ENCODE results near the gene ZNF543.

The ZNF543 gene

DNA sequence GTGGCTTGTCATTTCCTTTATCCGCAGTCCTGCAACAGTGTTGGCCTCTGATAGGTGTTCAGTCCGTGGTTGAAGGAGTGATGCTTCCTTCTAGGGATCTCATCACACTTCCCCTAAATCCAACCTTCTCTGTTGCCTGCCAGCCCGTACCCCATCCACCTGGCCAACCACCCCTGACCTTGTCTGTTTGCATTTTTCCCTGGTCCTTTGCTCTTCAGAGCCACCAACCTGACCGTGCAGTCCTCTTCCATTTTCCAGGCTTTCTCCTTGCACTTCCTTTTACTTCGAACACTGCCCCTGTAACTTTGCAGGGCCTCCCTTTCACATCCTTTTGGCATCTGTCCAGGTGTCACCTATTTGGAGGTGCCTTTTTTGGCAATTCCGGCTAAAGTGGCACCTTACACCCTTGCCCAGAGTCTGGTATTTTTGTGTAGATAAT, 39.3 kb upstream of the ZNF543 start:
- TF ChIP-seq, protein P1, sequence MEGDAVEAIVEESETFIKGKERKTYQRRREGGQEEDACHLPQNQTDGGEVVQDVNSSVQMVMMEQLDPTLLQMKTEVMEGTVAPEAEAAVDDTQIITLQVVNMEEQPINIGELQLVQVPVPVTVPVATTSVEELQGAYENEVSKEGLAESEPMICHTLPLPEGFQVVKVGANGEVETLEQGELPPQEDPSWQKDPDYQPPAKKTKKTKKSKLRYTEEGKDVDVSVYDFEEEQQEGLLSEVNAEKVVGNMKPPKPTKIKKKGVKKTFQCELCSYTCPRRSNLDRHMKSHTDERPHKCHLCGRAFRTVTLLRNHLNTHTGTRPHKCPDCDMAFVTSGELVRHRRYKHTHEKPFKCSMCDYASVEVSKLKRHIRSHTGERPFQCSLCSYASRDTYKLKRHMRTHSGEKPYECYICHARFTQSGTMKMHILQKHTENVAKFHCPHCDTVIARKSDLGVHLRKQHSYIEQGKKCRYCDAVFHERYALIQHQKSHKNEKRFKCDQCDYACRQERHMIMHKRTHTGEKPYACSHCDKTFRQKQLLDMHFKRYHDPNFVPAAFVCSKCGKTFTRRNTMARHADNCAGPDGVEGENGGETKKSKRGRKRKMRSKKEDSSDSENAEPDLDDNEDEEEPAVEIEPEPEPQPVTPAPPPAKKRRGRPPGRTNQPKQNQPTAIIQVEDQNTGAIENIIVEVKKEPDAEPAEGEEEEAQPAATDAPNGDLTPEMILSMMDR (conservative IDR thresholded peaks at IDR 0.05; ENCODE audit: low read depth, low read length), result no peak
- peak overlapping the region; percentile 92 for H3K4me3 ChIP-seq (ENCODE audit: low read depth, low read length)
- DNase-seq (ENCODE audit: low read depth), result peak; percentile 14

DNA sequence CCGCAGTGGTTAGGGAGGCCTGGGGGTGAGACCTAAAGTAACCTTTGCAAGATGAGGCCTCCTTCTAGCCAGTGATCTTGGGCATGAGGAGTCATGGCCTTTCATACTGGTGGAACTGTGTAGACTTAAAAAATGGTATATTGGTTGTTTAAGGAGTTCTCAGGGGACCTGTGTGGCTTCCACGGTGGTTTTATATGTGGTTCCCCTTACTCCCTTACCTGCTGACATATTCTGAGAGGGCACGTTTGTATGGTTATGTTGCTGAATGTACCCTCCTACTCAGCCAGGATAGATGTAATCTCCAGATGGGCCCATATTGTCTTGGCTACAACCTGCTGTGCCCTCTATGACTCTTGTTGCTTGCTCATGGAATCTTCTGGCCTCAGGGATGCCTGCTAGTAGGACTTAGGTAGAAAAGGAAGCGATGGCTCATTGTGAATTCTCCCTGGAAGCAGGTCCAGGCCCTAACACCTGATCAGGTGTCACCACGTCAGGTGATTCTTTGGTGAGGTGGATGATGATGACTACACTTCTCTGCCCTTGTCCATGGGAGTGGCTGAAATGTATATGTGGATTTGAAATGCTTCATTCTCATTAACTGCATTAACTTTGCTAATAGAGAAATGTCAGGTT, 38.1 kb upstream of the ZNF543 start:
- no peak overlapping the region for H3K4me3 ChIP-seq (ENCODE audit: low read depth, low read length)
- TF ChIP-seq, protein P1 (conservative IDR thresholded peaks at IDR 0.05; ENCODE audit: low read depth, low read length), result no peak
- no peak for DNase-seq (ENCODE audit: low read depth)

DNA sequence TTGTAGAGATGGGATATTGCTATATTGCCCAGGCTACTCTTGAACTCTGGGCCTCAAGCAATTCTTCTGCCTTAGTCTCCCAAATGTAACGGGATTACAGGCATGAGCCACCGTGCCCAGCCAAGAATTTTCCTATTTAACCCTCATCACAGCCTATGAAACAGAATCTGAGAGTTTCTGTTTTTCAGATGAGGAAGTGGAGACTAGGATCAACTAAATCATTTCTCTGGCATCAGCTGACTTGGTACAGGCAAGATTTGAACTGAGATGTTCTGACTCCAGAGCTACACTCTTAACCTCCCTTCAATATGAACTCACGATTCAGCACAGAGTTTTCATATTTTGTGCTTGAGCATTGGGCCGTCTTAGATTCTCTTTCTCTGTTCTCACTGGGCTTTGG, 31.9 kb upstream of the ZNF543 start:
- TF ChIP-seq, protein P1 (conservative IDR thresholded peaks at IDR 0.05; ENCODE audit: low read depth, low read length), result no peak
- DNase-seq (ENCODE audit: low read depth), result no peak
- no peak overlapping the region for H3K4me3 ChIP-seq (ENCODE audit: low read depth, low read length)

DNA sequence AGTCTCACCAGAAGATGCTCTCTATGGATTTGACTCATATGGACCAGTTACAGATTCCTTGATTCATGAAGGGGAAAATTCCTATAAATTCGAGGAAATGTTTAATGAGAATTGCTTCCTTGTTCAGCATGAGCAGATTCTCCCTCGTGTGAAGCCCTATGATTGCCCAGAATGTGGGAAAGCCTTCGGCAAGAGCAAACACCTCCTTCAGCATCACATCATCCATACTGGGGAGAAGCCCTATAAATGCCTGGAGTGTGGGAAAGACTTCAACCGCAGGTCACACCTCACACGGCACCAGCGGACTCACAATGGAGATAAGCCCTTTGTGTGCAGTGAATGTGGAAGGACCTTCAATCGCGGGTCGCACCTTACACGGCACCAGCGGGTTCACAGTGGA, 29.3 kb upstream of the ZNF543 start:
- no peak overlapping the region for H3K4me3 ChIP-seq (ENCODE audit: low read depth, low read length)
- TF ChIP-seq, protein P1 (conservative IDR thresholded peaks at IDR 0.05; ENCODE audit: low read depth, low read length), result no peak
- no peak for DNase-seq (ENCODE audit: low read depth)

DNA sequence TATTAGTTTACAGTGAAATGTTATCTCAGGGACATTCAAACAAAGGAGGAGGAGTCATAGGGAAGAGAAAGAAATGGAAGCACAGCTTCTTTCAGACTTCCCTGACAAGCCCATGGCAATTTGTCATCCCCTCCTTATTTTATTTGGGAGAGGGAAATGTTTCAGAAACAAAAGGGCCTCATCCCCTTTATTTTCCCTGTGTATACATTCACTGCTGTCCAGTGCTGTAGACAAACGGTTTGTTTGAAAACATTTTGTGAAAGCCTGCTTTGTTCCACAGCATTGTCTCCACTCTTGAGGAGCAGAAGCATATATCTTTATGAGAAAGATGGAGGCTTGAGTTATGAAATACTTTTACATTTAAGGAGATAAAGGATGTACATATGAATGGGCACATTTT, 27.7 kb upstream of the ZNF543 start:
- no peak overlapping the region for H3K4me3 ChIP-seq (ENCODE audit: low read depth, low read length)
- TF ChIP-seq, protein P1 (conservative IDR thresholded peaks at IDR 0.05; ENCODE audit: low read depth, low read length), result no peak
- DNase-seq (ENCODE audit: low read depth), result no peak

DNA sequence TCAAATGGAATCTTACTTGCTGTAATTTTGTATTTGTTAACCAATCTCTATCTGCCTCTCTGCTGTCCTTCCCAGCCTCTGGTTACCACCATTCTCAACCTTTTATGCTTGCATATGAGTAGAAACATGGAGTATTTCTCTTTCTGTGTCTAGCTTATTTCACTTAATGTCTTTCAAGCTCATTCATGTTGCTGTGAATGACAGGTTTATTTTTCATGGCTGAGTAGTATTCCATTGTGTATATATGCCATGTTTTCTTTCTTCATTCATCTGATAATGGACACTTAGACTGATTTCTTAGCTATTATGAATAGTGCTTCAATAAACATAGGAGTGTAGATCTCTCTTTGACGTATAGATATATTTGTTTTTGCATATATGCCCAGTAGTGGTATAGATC, 26.6 kb upstream of the ZNF543 start:
- no peak for DNase-seq (ENCODE audit: low read depth)
- H3K4me3 ChIP-seq (ENCODE audit: low read depth, low read length), result no peak overlapping the region
- TF ChIP-seq, protein P1 (conservative IDR thresholded peaks at IDR 0.05; ENCODE audit: low read depth, low read length), result no peak

DNA sequence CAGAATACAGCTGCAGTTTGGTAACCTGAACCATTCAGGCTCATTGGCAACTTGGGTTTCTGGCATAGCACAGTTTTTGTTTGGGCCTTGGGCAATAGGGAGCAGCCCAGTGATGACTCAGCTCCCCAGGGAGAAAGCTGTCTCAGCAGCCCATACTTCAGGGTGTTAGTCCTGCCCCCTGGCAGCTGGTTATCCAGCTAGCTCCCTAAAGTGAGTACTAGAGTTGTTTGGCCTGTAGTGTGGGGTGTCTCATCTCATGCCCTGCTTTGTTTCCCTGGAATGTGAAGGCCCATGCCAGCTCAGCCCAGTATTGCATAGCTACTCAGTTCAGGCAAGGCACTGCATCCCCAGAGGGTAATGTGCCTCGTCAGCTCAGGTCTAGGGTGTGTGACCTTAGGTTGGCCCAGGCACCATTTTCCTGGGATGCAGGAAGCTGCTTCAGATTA, 18.2 kb upstream of the ZNF543 start:
- TF ChIP-seq, protein P1 (conservative IDR thresholded peaks at IDR 0.05; ENCODE audit: low read depth, low read length), result peak; percentile 29
- peak; percentile 98 for DNase-seq (ENCODE audit: low read depth)
- H3K4me3 ChIP-seq (ENCODE audit: low read depth, low read length), result no peak overlapping the region
